DOHH2 (cell line): ENCODE results near the gene SCN1A.

Source experiments
- CTCF ChIP-seq: fragments of 200-600 bp; sonication (generic); IDR thresholded peaks from one replicate; pipeline ENCODE4 v1.5.1; 2014; ENCODE audit warnings: antibody characterized with exemption, mild to moderate bottlenecking, low read depth, low read length; ENCODE audit not compliant: poor library complexity, severe bottlenecking
- EZH2phosphoT487 ChIP-seq: fragments of 200-600 bp; sonication (generic); IDR thresholded peaks from 2 replicates; pipeline ENCODE4 v1.6.1; 2017; ENCODE audit warnings: borderline replicate concordance, mild to moderate bottlenecking, antibody characterized with exemption, low read length, moderate library complexity, mixed read lengths

GRCh38 chr2:165989851-165990250 is 138.0 kb downstream of the SCN1A start:
- TF ChIP-seq CTCF (no peak), EZH2phosphoT487 (no peak)
